Neural cell (in vitro differentiated cells): ENCODE measurements around the gene LIG4. TPM values are rescaled to one million over a fixed set of nuclear protein-coding genes. Genes with fewer than 3 reads are reported as not detected.

Experiments
- H2AFZ ChIP-seq: fragments of 200-600, 300-800 bp; sonication (generic), shearing (Covaris generic); 2 replicates; pipeline ENCODE4 v1.6.0; 2014; ENCODE audit warnings: low read depth, mild to moderate bottlenecking, antibody characterized with exemption, low read length, moderate library complexity
- H3F3A ChIP-seq: fragments of 200-600 bp; shearing (Covaris generic); 2 replicates; pipeline ENCODE4 v1.6.1; 2016; ENCODE audit warnings: mild to moderate bottlenecking, moderate library complexity, mixed read lengths, antibody characterized with exemption, low read length; ENCODE audit not compliant: insufficient read depth, poor library complexity, severe bottlenecking
- H3K27ac ChIP-seq: fragments of 200-600, 300-800 bp; sonication (generic), shearing (Covaris generic); 2 replicates; pipeline ENCODE4 v1.5.1; 2014; ENCODE audit warnings: mild to moderate bottlenecking, low read length, moderate library complexity
- H3K27me3 ChIP-seq: fragments of 300-800, 200-600 bp; sonication (generic), shearing (Covaris generic); 2 replicates; pipeline ENCODE4 v1.6.0; 2014; ENCODE audit warnings: mild to moderate bottlenecking, low read depth, low read length, moderate library complexity; ENCODE audit not compliant: insufficient read depth
- H3K36me3 ChIP-seq: fragments of 300-800, 200-600 bp; sonication (generic), shearing (Covaris generic); 2 replicates; pipeline ENCODE4 v1.5.1; 2014; ENCODE audit warnings: mild to moderate bottlenecking, antibody characterized with exemption, low read length, moderate library complexity; ENCODE audit not compliant: insufficient read depth
- H3K4me2 ChIP-seq: fragments of 300-800, 200-600 bp; sonication (generic), shearing (Covaris generic); 2 replicates; pipeline ENCODE4 v1.6.0; 2014; ENCODE audit warnings: mild to moderate bottlenecking, low read length
- H3K4me3 ChIP-seq: fragments of 300-800, 200-600 bp; sonication (generic), shearing (Covaris generic); 2 replicates; pipeline ENCODE4 v1.5.1; 2014; ENCODE audit warnings: mild to moderate bottlenecking, low read length, moderate library complexity
- H3K79me2 ChIP-seq: fragments of 200-600 bp; shearing (Covaris generic); replicated peaks from 2 replicates; pipeline ENCODE4 v1.6.0; 2014; ENCODE audit warnings: mild to moderate bottlenecking, low read length, moderate library complexity; ENCODE audit not compliant: insufficient read depth
- H3K9ac ChIP-seq: fragments of 300-800, 200-600 bp; sonication (generic), shearing (Covaris generic); 2 replicates; pipeline ENCODE4 v1.6.1; 2016; ENCODE audit warnings: mild to moderate bottlenecking, low read length, mixed read lengths
- H3K9me2 ChIP-seq: fragments of 200-600 bp; shearing (Covaris generic); 2 replicates; pipeline ENCODE4 v1.6.1; 2016; ENCODE audit warnings: mild to moderate bottlenecking, low read length, mixed read lengths; ENCODE audit not compliant: insufficient read depth
- H3K9me3 ChIP-seq: fragments of 200-600, 300-800 bp; sonication (generic), shearing (Covaris generic); 2 replicates; pipeline ENCODE4 v1.6.1; 2016; ENCODE audit warnings: mild to moderate bottlenecking, mixed run types, low read length, moderate library complexity, mixed read lengths
- H4K20me1 ChIP-seq: fragments of 200-600 bp; shearing (Covaris generic); 2 replicates; pipeline ENCODE4 v1.6.1; 2016; ENCODE audit warnings: mild to moderate bottlenecking, mixed run types; ENCODE audit not compliant: insufficient read depth
- EP300 ChIP-seq: fragments of 450-650 bp; conservative IDR thresholded peaks from 2 replicates; pipeline ENCODE4 v1.6.1; 2014; ENCODE audit warnings: antibody characterized with exemption, mild to moderate bottlenecking, moderate library complexity; ENCODE audit not compliant: poor library complexity, severe bottlenecking
- EZH2 ChIP-seq: fragments of 200-600, 300-800 bp; shearing (Covaris generic), sonication (generic); IDR thresholded peaks from 2 replicates; pipeline ENCODE4 v1.6.1; 2014; ENCODE audit warnings: antibody characterized with exemption, low read length, borderline replicate concordance, mild to moderate bottlenecking; ENCODE audit not compliant: insufficient read depth, poor library complexity, severe bottlenecking
- MXI1 ChIP-seq: fragments of 450-650 bp; conservative IDR thresholded peaks from 2 replicates; pipeline ENCODE4 v1.6.1; 2014; ENCODE audit warnings: antibody characterized with exemption, mild to moderate bottlenecking; ENCODE audit not compliant: poor library complexity, severe bottlenecking
- POLR2AphosphoS5 ChIP-seq: IDR thresholded peaks from 2 replicates; pipeline ENCODE4 v1.6.1; 2012
- RAD21 ChIP-seq: fragments of 450-650 bp; conservative IDR thresholded peaks from 2 replicates; pipeline ENCODE4 v1.6.1; 2014; ENCODE audit warnings: antibody characterized with exemption, mild to moderate bottlenecking, moderate library complexity
- SMC3 ChIP-seq: fragments of 450-650 bp; conservative IDR thresholded peaks from 2 replicates; pipeline ENCODE4 v1.6.1; 2014; ENCODE audit warnings: antibody characterized with exemption, mild to moderate bottlenecking, moderate library complexity; ENCODE audit not compliant: poor library complexity
- TAF1 ChIP-seq: IDR thresholded peaks from 2 replicates; pipeline ENCODE4 v1.6.1; 2012; ENCODE audit warnings: low read depth
- polyA plus RNA-seq: library from polyadenylated mRNA; depleted of rRNA; stranded (reverse); fragments of >200 nt; gene quantifications from 2 replicates; pipeline ENCODE4 v1.2.3, GENCODE V29; 2014
- TF ChIP-seq, protein P1 (sequence below): fragments of 450-650 bp; IDR thresholded peaks from 2 replicates; pipeline ENCODE4 v1.5.1; 2014; ENCODE audit warnings: antibody characterized with exemption, mild to moderate bottlenecking, moderate library complexity; ENCODE audit not compliant: poor library complexity, severe bottlenecking
- TF ChIP-seq, protein P2 (sequence below): IDR thresholded peaks from 2 replicates; pipeline ENCODE4 v1.6.1; 2012; ENCODE audit warnings: borderline replicate concordance

Gene LIG4
- polyA plus RNA-seq, 1 donor from 2014 or later: 28.8 TPM

DNA sequence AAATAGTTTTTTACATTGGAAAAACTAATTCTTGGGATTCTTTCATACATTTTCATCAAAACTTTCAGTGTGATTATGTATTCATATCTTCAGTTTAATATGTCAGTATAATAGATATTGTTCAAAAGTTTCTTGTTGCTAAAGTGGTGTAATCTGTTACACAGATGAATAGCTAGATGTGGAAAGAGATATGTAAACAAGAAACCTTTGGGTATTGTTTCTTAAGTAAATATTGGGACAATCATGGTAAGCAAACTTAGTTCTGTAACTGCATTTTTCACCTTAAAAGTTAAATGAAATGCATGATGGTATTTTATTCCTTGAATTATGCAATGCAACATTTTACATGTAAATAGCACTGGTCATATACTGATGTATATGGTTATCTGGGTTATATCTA, 15.0 kb upstream of the LIG4 start:
- H3K79me2 ChIP-seq: peaks cover 18% of the 10 kb centered on the region
- H3K27ac ChIP-seq: no peak overlapping the region
- no peak overlapping the region for H3K4me2 ChIP-seq
- H3F3A ChIP-seq: no peaks in the 10 kb centered on the region
- no peaks in the 10 kb centered on the region for H3K36me3 ChIP-seq
- H3K9ac ChIP-seq: no peak overlapping the region
- no peaks in the 10 kb centered on the region for H4K20me1 ChIP-seq
- no peaks in the 10 kb centered on the region for H3K9me2 ChIP-seq
- H3K4me3 ChIP-seq: no peak overlapping the region
- H3K27me3 ChIP-seq: no peaks in the 10 kb centered on the region
- TF ChIP-seq RAD21: no peak
- TF ChIP-seq SMC3: no peak
- no peak for TF ChIP-seq EZH2
- TF ChIP-seq POLR2AphosphoS5: no peak
- no peak for TF ChIP-seq EP300
- no peak for TF ChIP-seq TAF1
- TF ChIP-seq, protein P1, sequence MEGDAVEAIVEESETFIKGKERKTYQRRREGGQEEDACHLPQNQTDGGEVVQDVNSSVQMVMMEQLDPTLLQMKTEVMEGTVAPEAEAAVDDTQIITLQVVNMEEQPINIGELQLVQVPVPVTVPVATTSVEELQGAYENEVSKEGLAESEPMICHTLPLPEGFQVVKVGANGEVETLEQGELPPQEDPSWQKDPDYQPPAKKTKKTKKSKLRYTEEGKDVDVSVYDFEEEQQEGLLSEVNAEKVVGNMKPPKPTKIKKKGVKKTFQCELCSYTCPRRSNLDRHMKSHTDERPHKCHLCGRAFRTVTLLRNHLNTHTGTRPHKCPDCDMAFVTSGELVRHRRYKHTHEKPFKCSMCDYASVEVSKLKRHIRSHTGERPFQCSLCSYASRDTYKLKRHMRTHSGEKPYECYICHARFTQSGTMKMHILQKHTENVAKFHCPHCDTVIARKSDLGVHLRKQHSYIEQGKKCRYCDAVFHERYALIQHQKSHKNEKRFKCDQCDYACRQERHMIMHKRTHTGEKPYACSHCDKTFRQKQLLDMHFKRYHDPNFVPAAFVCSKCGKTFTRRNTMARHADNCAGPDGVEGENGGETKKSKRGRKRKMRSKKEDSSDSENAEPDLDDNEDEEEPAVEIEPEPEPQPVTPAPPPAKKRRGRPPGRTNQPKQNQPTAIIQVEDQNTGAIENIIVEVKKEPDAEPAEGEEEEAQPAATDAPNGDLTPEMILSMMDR: no peak
- TF ChIP-seq, protein P2, sequence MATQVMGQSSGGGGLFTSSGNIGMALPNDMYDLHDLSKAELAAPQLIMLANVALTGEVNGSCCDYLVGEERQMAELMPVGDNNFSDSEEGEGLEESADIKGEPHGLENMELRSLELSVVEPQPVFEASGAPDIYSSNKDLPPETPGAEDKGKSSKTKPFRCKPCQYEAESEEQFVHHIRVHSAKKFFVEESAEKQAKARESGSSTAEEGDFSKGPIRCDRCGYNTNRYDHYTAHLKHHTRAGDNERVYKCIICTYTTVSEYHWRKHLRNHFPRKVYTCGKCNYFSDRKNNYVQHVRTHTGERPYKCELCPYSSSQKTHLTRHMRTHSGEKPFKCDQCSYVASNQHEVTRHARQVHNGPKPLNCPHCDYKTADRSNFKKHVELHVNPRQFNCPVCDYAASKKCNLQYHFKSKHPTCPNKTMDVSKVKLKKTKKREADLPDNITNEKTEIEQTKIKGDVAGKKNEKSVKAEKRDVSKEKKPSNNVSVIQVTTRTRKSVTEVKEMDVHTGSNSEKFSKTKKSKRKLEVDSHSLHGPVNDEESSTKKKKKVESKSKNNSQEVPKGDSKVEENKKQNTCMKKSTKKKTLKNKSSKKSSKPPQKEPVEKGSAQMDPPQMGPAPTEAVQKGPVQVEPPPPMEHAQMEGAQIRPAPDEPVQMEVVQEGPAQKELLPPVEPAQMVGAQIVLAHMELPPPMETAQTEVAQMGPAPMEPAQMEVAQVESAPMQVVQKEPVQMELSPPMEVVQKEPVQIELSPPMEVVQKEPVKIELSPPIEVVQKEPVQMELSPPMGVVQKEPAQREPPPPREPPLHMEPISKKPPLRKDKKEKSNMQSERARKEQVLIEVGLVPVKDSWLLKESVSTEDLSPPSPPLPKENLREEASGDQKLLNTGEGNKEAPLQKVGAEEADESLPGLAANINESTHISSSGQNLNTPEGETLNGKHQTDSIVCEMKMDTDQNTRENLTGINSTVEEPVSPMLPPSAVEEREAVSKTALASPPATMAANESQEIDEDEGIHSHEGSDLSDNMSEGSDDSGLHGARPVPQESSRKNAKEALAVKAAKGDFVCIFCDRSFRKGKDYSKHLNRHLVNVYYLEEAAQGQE: no peak
- TF ChIP-seq MXI1: no peak
- H3K9me3 ChIP-seq: no peaks in the 10 kb centered on the region
- no peak overlapping the region for H2AFZ ChIP-seq

DNA sequence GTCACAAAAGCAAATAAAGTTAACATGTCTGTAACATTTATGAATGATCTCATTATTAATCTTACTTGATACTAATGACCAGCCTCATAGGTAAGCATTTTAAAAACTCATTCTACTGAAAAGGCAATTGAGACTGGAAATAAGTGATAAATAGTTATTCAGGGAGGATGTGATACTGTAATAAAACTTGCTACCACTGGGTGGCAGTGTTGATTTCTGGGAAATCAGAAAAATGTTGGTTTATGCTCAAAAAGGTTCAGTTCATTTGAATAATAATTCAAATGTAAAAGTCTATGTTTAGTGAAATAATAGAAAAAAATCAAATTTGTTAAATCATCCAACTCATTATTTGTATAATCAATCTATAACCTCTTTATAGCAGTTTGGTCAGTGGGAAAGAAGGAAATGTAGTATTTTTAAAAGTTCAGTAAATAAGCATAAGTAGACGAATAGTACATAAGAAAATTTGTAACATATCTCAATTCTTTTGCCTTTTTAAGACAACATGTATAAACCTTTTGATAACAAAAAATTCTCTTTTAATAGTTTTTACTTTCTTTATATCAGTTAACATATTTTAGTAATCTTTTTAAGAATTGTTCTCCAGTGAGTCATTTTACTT, 12.4 kb upstream of the LIG4 start:
- Histone ChIP-seq H3K27ac (peak overlapping the region; percentile 83), H3K4me3 (no peak overlapping the region), H3K27me3 (no peaks in the 10 kb centered on the region), H4K20me1 (no peaks in the 10 kb centered on the region), H3K9me2 (no peaks in the 10 kb centered on the region), H3K4me2 (no peak overlapping the region), H3K36me3 (no peaks in the 10 kb centered on the region), H3K79me2 (peaks cover 44% of the 10 kb centered on the region), H3F3A (no peaks in the 10 kb centered on the region), H3K9me3 (no peaks in the 10 kb centered on the region), H3K9ac (no peak overlapping the region), H2AFZ (no peak overlapping the region)
- TF ChIP-seq POLR2AphosphoS5 (no peak), EP300 (no peak), RAD21 (peak; percentile 84), MXI1 (no peak), TAF1 (no peak), EZH2 (no peak), SMC3 (peak; percentile 84)
- TF ChIP-seq, protein P2: no peak
- TF ChIP-seq, protein P1: peak; percentile 82
